Measurements from ENCODE around the gene PDE4DIP.
"Not testable (repeated sequence)": the region's sequence is repeated elsewhere in the genome, so short reads cannot be mapped to it uniquely, and the experiment has no call there.

DNA sequence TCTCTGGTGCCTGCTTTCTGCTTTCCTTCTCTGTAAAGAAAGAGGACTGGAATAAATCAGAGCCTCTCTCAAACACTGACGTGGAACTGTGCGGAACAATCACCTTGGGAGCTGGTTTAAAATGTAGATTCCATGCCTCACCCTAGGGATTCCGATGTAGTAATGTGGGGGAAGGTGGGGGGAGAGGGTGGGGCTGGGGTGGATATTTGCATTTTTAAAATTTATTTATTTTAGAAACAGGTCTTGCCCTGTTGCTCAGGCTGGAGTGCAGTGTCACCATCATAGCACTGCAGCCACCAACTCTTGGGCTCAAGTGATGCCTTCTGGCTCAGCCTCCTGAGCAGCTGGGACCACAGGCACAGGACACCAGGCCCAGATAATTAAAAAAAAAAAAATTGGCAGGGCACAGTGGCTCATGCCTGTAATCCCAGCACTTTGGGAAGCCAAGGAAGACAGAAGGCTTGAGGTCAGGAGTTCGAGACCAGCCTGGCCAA is 45.9 kb downstream of the PDE4DIP start:
- TF ChIP-seq CREB1 (CRISPR knock-in tag; IDR thresholded peaks at IDR 0.05); CBFB (CRISPR knock-in tag; IDR thresholded peaks at IDR 0.05; ENCODE audit: low read depth); TEAD4 (CRISPR knock-in tag; IDR thresholded peaks at IDR 0.05); ZNF121 (CRISPR knock-in tag; IDR thresholded peaks at IDR 0.05); ZBTB21 (CRISPR knock-in tag; IDR thresholded peaks at IDR 0.05; ENCODE audit: borderline replicate concordance); ATF6 (CRISPR knock-in tag; IDR thresholded peaks at IDR 0.05); GABPB1 (CRISPR knock-in tag; IDR thresholded peaks at IDR 0.05); SMAD3 (CRISPR knock-in tag; IDR thresholded peaks at IDR 0.05; ENCODE audit: borderline replicate concordance); ZNF138 (CRISPR knock-in tag; conservative IDR thresholded peaks at IDR 0.05); CDX4 (CRISPR knock-in tag; IDR thresholded peaks at IDR 0.05; ENCODE audit: borderline replicate concordance); RELA (CRISPR knock-in tag; IDR thresholded peaks at IDR 0.05; ENCODE audit: borderline replicate concordance): not testable (repeated sequence)
- TF ChIP-seq, protein P1, sequence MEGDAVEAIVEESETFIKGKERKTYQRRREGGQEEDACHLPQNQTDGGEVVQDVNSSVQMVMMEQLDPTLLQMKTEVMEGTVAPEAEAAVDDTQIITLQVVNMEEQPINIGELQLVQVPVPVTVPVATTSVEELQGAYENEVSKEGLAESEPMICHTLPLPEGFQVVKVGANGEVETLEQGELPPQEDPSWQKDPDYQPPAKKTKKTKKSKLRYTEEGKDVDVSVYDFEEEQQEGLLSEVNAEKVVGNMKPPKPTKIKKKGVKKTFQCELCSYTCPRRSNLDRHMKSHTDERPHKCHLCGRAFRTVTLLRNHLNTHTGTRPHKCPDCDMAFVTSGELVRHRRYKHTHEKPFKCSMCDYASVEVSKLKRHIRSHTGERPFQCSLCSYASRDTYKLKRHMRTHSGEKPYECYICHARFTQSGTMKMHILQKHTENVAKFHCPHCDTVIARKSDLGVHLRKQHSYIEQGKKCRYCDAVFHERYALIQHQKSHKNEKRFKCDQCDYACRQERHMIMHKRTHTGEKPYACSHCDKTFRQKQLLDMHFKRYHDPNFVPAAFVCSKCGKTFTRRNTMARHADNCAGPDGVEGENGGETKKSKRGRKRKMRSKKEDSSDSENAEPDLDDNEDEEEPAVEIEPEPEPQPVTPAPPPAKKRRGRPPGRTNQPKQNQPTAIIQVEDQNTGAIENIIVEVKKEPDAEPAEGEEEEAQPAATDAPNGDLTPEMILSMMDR (IDR thresholded peaks at IDR 0.05), result not testable (repeated sequence)
- TF ChIP-seq, protein P2, sequence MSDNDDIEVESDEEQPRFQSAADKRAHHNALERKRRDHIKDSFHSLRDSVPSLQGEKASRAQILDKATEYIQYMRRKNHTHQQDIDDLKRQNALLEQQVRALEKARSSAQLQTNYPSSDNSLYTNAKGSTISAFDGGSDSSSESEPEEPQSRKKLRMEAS (CRISPR knock-in tag; IDR thresholded peaks at IDR 0.05), result not testable (repeated sequence)
- TF ChIP-seq, protein P3, sequence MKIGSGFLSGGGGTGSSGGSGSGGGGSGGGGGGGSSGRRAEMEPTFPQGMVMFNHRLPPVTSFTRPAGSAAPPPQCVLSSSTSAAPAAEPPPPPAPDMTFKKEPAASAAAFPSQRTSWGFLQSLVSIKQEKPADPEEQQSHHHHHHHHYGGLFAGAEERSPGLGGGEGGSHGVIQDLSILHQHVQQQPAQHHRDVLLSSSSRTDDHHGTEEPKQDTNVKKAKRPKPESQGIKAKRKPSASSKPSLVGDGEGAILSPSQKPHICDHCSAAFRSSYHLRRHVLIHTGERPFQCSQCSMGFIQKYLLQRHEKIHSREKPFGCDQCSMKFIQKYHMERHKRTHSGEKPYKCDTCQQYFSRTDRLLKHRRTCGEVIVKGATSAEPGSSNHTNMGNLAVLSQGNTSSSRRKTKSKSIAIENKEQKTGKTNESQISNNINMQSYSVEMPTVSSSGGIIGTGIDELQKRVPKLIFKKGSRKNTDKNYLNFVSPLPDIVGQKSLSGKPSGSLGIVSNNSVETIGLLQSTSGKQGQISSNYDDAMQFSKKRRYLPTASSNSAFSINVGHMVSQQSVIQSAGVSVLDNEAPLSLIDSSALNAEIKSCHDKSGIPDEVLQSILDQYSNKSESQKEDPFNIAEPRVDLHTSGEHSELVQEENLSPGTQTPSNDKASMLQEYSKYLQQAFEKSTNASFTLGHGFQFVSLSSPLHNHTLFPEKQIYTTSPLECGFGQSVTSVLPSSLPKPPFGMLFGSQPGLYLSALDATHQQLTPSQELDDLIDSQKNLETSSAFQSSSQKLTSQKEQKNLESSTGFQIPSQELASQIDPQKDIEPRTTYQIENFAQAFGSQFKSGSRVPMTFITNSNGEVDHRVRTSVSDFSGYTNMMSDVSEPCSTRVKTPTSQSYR (CRISPR knock-in tag; IDR thresholded peaks at IDR 0.05), result not testable (repeated sequence)

All from WTC11 (cell line).